NOMO-1 (cell line): Measurements from ENCODE around the gene UBA52.

ENCODE experiments used
- DNase-seq, 2 experiments: peaks; one replicate each; lab custom pipeline; 2025; ENCODE audit not compliant: unreplicated experiment in 2 of 2; lab: John Stamatoyannopoulos, UW

UBA52 gene

GRCh38 chr19:18607226-18608101 is 35.8 kb downstream of the UBA52 start:
- no peak for DNase-seq

DNA sequence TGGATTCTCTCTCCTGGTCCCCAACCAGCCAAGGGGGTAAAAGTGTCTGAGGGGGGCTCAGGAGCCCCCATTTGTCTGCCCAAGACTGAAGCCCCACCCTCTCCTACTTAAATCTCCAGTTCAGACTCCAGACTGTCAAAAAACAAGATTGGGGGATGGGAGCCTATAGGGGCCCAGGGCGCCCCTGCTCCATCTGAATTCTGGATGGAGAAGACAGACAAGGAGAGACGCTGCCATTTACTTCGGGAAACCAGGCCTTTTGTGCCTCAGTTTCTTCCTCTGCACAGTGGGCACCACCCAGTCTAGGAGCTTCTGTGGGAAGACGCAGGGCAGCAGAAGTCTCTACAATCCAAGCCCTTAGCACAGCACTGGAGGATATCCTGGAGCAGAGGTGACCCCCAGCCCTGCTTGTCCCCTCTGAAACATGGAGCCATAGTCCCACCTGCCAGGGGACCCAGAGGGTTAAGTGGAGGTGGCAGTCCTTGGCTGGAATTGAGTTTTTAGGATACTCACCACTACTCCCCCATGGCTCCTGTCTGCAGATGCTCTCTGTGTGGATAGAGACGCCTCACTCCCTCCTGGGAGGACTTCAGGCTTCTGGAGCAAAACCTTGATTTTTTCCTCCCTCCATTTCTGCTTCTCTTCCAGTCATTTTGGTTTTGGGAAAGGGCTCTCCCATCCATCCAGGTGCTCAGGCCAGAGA is 36.6 kb downstream of the UBA52 start:
- DNase-seq, result no peak

GRCh38 chr19:18608805-18609716 is 37.4 kb downstream of the UBA52 start:
- DNase-seq, result no peak

- no peak for DNase-seq
Measured at GRCh38 chr19:18609717-18610051, 38.0 kb downstream of the UBA52 start.

GRCh38 chr19:18610245-18610555 is 38.5 kb downstream of the UBA52 start:
- DNase-seq, result no peak

GRCh38 chr19:18610556-18611326 is 39.1 kb downstream of the UBA52 start:
- no peak for DNase-seq

- no peak for DNase-seq
Measured at GRCh38 chr19:18611327-18612050, 39.8 kb downstream of the UBA52 start.

DNA sequence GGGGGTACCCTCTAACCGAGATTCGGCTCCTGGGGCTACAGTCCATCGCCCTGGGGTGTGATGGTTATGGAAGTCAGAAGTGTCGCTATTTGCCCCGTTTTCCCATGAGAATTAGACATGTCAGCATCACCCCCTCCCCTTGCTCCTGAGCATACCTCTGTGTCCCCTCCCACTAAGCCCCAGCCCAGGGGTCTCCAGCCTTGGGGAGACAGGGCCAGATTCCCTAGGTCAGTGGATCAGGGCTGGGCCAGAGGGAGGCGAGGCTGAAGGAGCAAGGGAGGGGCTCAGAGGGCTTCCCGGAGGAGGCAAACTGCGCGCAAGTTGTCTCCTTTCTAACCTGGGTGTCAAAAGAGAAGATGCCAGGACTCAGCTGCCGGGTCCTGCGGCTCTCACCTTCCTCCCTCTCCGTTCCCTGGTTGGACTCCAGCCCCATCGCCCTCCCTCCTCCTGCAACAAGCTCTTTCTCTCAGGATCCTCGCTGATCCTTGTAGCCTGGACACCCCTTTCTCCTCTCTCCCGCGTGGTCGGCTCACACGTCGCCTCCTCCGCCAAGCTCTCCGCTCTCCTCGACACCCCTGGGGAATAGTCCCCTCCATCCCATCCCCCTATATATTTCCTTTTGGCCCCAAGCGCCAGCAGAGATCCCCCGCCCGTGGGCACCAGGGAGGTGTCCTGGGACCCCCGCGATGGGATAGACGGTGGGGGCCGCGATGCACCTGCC is 40.6 kb downstream of the UBA52 start:
- no peak for DNase-seq

DNA sequence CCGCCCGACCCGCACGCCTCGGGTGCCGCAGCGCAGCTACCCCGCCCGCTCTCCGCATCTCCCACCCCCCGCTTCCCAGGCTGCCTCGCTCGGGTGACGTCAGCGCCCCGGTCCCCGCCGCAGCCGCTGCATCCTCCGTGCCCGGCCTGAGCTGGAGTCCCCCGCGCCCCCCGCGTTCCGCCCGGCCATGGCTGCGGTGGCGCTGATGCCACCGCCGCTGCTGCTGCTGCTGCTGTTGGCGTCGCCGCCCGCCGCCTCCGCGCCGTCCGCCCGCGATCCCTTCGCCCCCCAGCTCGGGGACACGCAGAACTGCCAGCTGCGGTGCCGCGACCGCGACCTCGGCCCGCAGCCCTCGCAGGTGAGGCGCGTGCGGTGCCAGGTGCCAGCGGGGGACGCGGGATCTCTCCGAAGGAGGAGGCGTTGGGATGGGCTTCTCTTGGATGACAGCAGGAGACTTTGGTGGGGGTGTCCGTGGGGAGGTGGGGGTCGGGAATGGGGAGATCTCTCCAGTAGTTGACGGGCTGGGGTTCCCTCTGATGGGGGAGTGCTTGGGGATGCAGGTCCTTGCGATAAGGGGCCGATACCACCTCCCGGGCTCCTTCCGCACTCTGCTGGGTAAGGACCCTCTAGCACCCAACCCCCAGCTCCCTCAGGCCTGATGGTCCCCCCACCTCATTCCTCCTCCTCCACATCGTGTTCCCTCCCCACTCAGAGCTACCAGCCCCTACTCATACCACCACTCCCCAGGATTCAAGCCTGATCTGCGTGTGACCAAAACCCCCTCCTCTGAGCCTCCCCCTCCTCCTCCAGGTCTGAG is 41.3 kb downstream of the UBA52 start, which contains the start of gene TMEM59L:
Gene TMEM59L (plus strand): TSS at position 99 of the 817 bp plus-strand sequence. CDS start 89 bp downstream, at position 188.
- DNase-seq, result no peak

- no peak for DNase-seq
Measured at GRCh38 chr19:18613589-18614234, 42.1 kb downstream of the UBA52 start.

GRCh38 chr19:18616023-18616422 is 44.4 kb downstream of the UBA52 start:
- no peak for DNase-seq

DNA sequence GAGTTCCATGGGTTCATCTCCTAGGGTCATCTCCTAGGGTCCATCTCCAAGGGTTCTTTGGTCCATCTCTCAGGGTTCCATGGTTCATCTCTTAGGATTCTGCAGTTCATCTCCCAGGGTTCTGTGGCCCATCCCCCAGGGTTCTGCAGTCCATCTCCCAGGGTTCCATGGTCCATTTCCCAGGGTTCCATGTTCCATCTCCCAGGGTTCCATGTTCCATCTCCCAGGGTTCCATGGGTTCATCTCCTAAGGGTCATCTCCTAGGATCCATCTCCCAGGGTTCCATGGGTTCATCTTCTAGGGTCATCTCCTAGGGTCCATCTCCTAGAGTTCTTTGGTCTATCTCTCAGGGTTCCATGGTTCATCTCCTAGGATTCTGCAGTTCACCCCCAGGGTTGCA is 45.9 kb downstream of the UBA52 start:
- DNase-seq, result no peak

- DNase-seq, result no peak
Measured at GRCh38 chr19:18618236-18618635, 46.6 kb downstream of the UBA52 start.

- DNase-seq, result no peak
Measured at GRCh38 chr19:18620311-18620710, 48.7 kb downstream of the UBA52 start.

DNA sequence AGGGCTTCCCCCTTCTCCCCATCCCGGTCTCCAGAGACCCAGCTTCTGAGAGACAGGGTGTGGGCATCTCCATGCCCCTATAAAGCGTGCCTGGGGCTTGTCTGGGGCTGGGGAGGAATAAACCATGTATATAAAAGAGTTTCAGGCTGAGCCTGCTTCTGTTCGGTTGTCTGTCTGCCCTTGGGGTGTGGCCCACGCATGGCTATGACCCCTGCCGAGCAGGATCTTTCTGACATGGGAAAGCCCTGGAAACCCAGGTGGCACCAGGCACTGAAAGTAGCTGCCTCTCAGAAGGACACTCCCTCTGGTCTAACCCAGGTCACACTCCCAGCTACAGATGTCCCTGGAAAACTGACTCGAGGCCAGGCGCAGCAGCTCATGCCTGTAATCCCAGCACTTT is 49.2 kb downstream of the UBA52 start:
- no peak for DNase-seq

DNA sequence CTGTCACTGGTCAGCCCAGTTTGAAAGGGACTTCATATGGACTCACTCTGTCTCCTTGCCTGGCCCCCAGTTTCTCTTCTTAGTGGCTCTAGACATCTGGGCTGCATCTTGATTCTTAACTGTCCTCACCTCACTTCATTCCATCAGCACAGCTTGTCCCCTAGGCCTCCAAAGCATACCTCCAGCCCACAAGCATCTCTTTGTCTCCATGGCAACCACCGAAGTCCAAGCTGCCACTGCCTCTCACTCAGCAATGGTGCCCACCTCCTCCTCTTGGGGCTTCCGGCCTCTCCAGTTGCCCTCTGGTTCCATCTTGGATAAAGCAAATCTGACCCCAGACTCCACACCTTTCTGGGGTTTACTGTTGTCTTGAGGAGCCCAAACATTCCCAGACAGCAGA is 55.2 kb downstream of the UBA52 start:
- DNase-seq, result no peak
